DOHH2 (cell line): ENCODE results near the gene JMJD6.
"Not testable (repeated sequence)": the region's sequence is repeated elsewhere in the genome, so short reads cannot be mapped to it uniquely, and the experiment has no call there.

Experiments used
- EZH2phosphoT487 ChIP-seq: fragments of 200-600 bp; sonication (generic); IDR thresholded peaks from 2 replicates; pipeline ENCODE4 v1.6.1; 2017; ENCODE audit warnings: borderline replicate concordance, mild to moderate bottlenecking, antibody characterized with exemption, low read length, moderate library complexity, mixed read lengths
- TF ChIP-seq, protein P1 (sequence below): fragments of 200-600 bp; sonication (generic); IDR thresholded peaks from one replicate; pipeline ENCODE4 v1.5.1; 2014; ENCODE audit warnings: antibody characterized with exemption, mild to moderate bottlenecking, low read depth, low read length; ENCODE audit not compliant: poor library complexity, severe bottlenecking

DNA sequence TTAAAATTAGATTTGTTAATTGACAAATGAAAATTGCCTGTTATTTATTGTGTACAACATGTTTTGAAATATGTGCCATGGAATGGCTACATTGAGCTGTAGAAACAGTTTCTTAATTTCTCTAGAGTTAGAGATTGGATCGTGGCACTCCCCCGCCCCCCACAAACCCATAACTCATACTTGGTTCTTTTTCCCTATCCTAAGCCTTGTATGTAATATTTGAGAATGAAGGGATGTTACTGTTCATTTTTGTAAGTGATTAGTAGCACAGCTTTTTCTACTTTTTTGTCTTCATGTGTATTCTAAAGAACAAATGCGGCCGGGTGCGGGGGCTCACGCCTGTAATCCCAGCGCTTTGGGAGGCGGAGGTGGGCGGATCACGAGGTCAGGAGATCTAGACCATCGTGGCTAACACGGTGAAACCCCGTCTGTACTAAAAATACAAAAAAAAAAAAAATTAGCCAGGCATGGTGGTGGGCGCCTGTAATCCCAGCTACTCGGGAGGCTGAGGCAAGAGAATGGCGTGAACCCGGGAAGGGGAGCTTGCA is 13.2 kb upstream of the JMJD6 start:
- TF ChIP-seq, protein P1, sequence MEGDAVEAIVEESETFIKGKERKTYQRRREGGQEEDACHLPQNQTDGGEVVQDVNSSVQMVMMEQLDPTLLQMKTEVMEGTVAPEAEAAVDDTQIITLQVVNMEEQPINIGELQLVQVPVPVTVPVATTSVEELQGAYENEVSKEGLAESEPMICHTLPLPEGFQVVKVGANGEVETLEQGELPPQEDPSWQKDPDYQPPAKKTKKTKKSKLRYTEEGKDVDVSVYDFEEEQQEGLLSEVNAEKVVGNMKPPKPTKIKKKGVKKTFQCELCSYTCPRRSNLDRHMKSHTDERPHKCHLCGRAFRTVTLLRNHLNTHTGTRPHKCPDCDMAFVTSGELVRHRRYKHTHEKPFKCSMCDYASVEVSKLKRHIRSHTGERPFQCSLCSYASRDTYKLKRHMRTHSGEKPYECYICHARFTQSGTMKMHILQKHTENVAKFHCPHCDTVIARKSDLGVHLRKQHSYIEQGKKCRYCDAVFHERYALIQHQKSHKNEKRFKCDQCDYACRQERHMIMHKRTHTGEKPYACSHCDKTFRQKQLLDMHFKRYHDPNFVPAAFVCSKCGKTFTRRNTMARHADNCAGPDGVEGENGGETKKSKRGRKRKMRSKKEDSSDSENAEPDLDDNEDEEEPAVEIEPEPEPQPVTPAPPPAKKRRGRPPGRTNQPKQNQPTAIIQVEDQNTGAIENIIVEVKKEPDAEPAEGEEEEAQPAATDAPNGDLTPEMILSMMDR, result not testable (repeated sequence)
- TF ChIP-seq EZH2phosphoT487, result not testable (repeated sequence)
